HG03066 (cell line): ENCODE results near the gene INF2.
"Not testable (repeated sequence)": the region's sequence is repeated elsewhere in the genome, so short reads cannot be mapped to it uniquely, and the experiment has no call there.

Experiments
- ATAC-seq: cut with Tn5 transposase; IDR thresholded peaks from one replicate; pipeline ENCODE4 v1.9.1; 2021; ENCODE audit warnings: low read depth; ENCODE audit not compliant: unreplicated experiment

INF2 gene

GRCh38 chr14:104656014-104656714 lies 33.3 kb upstream of the INF2 start:
- no peak for ATAC-seq

GRCh38 chr14:104657101-104657524 lies 32.3 kb upstream of the INF2 start:
- no peak for ATAC-seq

- ATAC-seq, result no peak
These were observed 31.7 kb upstream of the INF2 start for GRCh38 chr14:104657563-104658324.

GRCh38 chr14:104658325-104658712 lies 31.1 kb upstream of the INF2 start:
- ATAC-seq, result no peak

- no peak for ATAC-seq
These were observed 30.3 kb upstream of the INF2 start for GRCh38 chr14:104659146-104659545.

- no peak for ATAC-seq
These were observed 29.5 kb upstream of the INF2 start for GRCh38 chr14:104659764-104660523.

GRCh38 chr14:104660597-104660996 lies 28.8 kb upstream of the INF2 start:
- ATAC-seq, result no peak

- ATAC-seq, result no peak
These were observed 28.3 kb upstream of the INF2 start for GRCh38 chr14:104661086-104661485.

- ATAC-seq, result not testable (repeated sequence)
These were observed 27.8 kb upstream of the INF2 start for GRCh38 chr14:104661528-104662157.

GRCh38 chr14:104662472-104662871 lies 26.9 kb upstream of the INF2 start:
- ATAC-seq, result not testable (repeated sequence)

- no peak for ATAC-seq
These were observed 25.3 kb upstream of the INF2 start for GRCh38 chr14:104664107-104664506.

GRCh38 chr14:104664588-104664987 lies 24.8 kb upstream of the INF2 start:
- ATAC-seq, result no peak

GRCh38 chr14:104665114-104665656 lies 24.2 kb upstream of the INF2 start:
- ATAC-seq, result no peak

GRCh38 chr14:104665657-104666522 lies 23.5 kb upstream of the INF2 start:
- no peak for ATAC-seq

GRCh38 chr14:104666523-104666895 lies 22.9 kb upstream of the INF2 start:
- not testable (repeated sequence) for ATAC-seq

GRCh38 chr14:104666981-104667380 lies 22.4 kb upstream of the INF2 start:
- ATAC-seq, result no peak

- no peak for ATAC-seq
These were observed 19.7 kb upstream of the INF2 start for GRCh38 chr14:104669697-104670096.

- not testable (repeated sequence) for ATAC-seq
These were observed 18.0 kb upstream of the INF2 start for GRCh38 chr14:104671330-104671977.

GRCh38 chr14:104672119-104672518 lies 17.3 kb upstream of the INF2 start:
- not testable (repeated sequence) for ATAC-seq
